K562 (cell line): ENCODE results near the gene RAB40B. TPM values are rescaled to one million over a fixed set of nuclear protein-coding genes. Genes with fewer than 3 reads are reported as not detected.

Source experiments
- ATF1 ChIP-seq, 2 experiments: fragments of 450-650 bp in 1 of 2; IDR thresholded peaks; 2 replicates each; pipeline ENCODE4 v1.6.1; 2016; ENCODE audit warnings: missing compliant biosample characterization in 1 of 2, missing genetic modification characterization in 1 of 2
- CBX8 ChIP-seq: fragments of 200-600 bp; sonication (generic); IDR thresholded peaks from 2 replicates; pipeline ENCODE4 v1.6.1; 2012; ENCODE audit warnings: borderline replicate concordance, mixed run types, low read depth, mild to moderate bottlenecking, moderate library complexity, mixed read lengths, low read length, control low read depth, inconsistent platforms; ENCODE audit not compliant: poor library complexity, severe bottlenecking; ENCODE audit errors: extremely low read depth
- CREB1 ChIP-seq, 2 experiments: sonication (generic) in 1 of 2; formaldehyde crosslinking in 1 of 2; IDR thresholded peaks; 2 replicates each; pipeline versions ENCODE4 v1.6.1 to v1.8.0; 2012 to 2022; ENCODE audit warnings: inconsistent platforms in 1 of 2, mild to moderate bottlenecking in 1 of 2, missing genetic modification reagents in 1 of 2, moderate library complexity in 1 of 2
- CSDE1 ChIP-seq, 2 experiments: fragments of 450-650 bp; IDR thresholded peaks; 2 replicates each; pipeline ENCODE4 v1.6.1; 2016; ENCODE audit warnings: mild to moderate bottlenecking in 1 of 2
- EP400 ChIP-seq: fragments of 450-650 bp; IDR thresholded peaks from 2 replicates; pipeline ENCODE4 v1.6.1; 2017; ENCODE audit warnings: antibody characterized with exemption, mild to moderate bottlenecking, moderate library complexity
- FUS ChIP-seq: fragments of 200-400 bp; formaldehyde crosslinking; optimal IDR thresholded peaks from 2 replicates; pipeline ENCODE3; 2017; ENCODE audit warnings: low read depth, low read length
- HCFC1 ChIP-seq: IDR thresholded peaks from 2 replicates; pipeline ENCODE4 v1.6.1; 2012; ENCODE audit warnings: low read depth, low read length, improper control_type of control experiment
- HNRNPLL ChIP-seq: fragments of 200-400 bp; formaldehyde crosslinking; IDR thresholded peaks from 2 replicates; pipeline ENCODE4 v1.6.1; 2017; ENCODE audit warnings: low read length, low read depth, mild to moderate bottlenecking; ENCODE audit not compliant: poor library complexity, severe bottlenecking
- KAT7 ChIP-seq: sonication (generic); formaldehyde crosslinking; IDR thresholded peaks from 2 replicates; pipeline ENCODE4 v1.8.0; 2022; ENCODE audit warnings: missing genetic modification reagents, mild to moderate bottlenecking, borderline replicate concordance
- MAZ ChIP-seq, 2 experiments: fragments of 450-650 bp in 1 of 2; sonication (generic) in 1 of 2; formaldehyde crosslinking; IDR thresholded peaks in 1 of 2; conservative IDR thresholded peaks in 1 of 2; 2 replicates each; pipeline versions ENCODE4 v1.4.0 to v1.5.0; 2020; ENCODE audit warnings: mild to moderate bottlenecking in 1 of 2, missing genetic modification reagents in 1 of 2
- NONO ChIP-seq, 2 experiments: fragments of 200-400 bp in 1 of 2; fragments of 450-650 bp in 1 of 2; formaldehyde crosslinking in 1 of 2; IDR thresholded peaks; 2 replicates each; pipeline ENCODE4 v1.6.1; 2017; ENCODE audit warnings: low read depth in 2 of 2, mild to moderate bottlenecking in 2 of 2, moderate library complexity in 2 of 2, low read length in 1 of 2
- NR2C2 ChIP-seq, 2 experiments: fragments of 200-800 bp in 1 of 2; sonication (Bioruptor generic) in 1 of 2; sonication (generic) in 1 of 2; formaldehyde crosslinking in 1 of 2; IDR thresholded peaks; 2 replicates each; pipeline versions ENCODE4 v1.6.1 to v1.8.0; 2016 to 2022; ENCODE audit warnings: mild to moderate bottlenecking in 1 of 2, missing compliant biosample characterization in 1 of 2, missing genetic modification characterization in 1 of 2, missing genetic modification reagents in 1 of 2
- NR2F6 ChIP-seq: fragments of 450-650 bp; formaldehyde crosslinking; IDR thresholded peaks from 2 replicates; pipeline ENCODE4 v1.4.0; 2020; ENCODE audit warnings: mild to moderate bottlenecking
- PHF8 ChIP-seq: fragments of 200-600 bp; sonication (generic); IDR thresholded peaks from 2 replicates; pipeline ENCODE4 v1.6.1; 2012; ENCODE audit warnings: mixed run types, mild to moderate bottlenecking, inconsistent platforms, low read length, moderate library complexity, borderline replicate concordance
- ZBTB7A ChIP-seq: IDR thresholded peaks from 2 replicates; pipeline ENCODE4 v1.6.1; 2011; ENCODE audit warnings: low read depth, mild to moderate bottlenecking, low read length, moderate library complexity, borderline replicate concordance; ENCODE audit not compliant: control insufficient read depth
- polyA plus RNA-seq, 8 experiments: library from polyadenylated mRNA; depleted of rRNA in 4 of 8; stranded (reverse) in 5 of 8; unstranded in 3 of 8; fragments of >200 nt; fragmentation: Nextera tagmentation in 2 of 8; fragmentation: Illumina TruSeq in 1 of 8; extraction: Ambion mirVana in 2 of 8; extraction: Trizol in 1 of 8; gene quantifications; 2 replicates each; pipeline versions ENCODE4 v1.2.1 to v1.2.3, GENCODE V29; 2011 to 2014; ENCODE audit warnings: inconsistent platforms in 1 of 8, missing spikeins in 1 of 8
- total RNA-seq, 7 experiments: library from RNA; depleted of rRNA in 6 of 7; stranded (reverse); fragments of >200 nt in 6 of 7; fragmentation: Illumina TruSeq in 2 of 7; extraction: Trizol in 2 of 7; gene quantifications; 2 replicates each; pipeline versions ENCODE4 v1.2.1 to v1.2.3, GENCODE V29; 2011 to 2021; ENCODE audit warnings: low replicate concordance in 1 of 7
- TF ChIP-seq, protein P1 (sequence below), 2 experiments: IDR thresholded peaks; 2 replicates each; pipeline ENCODE4 v1.6.1; 2011; ENCODE audit warnings: borderline replicate concordance in 1 of 2, control low read depth in 1 of 2, low read depth in 1 of 2, low read length in 1 of 2, mild to moderate bottlenecking in 1 of 2, mixed read lengths in 1 of 2, moderate library complexity in 1 of 2; ENCODE audit not compliant: insufficient read depth in 1 of 2, insufficient read length in 1 of 2, poor library complexity in 1 of 2, severe bottlenecking in 1 of 2; ENCODE audit errors: extremely low read depth in 1 of 2
- TF ChIP-seq, protein P2 (sequence below): fragments of 250-450 bp; sonication (Bioruptor Pico); IDR thresholded peaks from 2 replicates; pipeline ENCODE4 v1.8.0; 2022; ENCODE audit warnings: moderate library complexity, mild to moderate bottlenecking, inconsistent platforms

Gene RAB40B
- total and polyA plus RNA-seq, 9 of the 15 experiments (the other 6 are each of a cell fraction or from before 2014, with no cell fraction given) = 0.13 to 4.6 (median 1.4) TPM

DNA sequence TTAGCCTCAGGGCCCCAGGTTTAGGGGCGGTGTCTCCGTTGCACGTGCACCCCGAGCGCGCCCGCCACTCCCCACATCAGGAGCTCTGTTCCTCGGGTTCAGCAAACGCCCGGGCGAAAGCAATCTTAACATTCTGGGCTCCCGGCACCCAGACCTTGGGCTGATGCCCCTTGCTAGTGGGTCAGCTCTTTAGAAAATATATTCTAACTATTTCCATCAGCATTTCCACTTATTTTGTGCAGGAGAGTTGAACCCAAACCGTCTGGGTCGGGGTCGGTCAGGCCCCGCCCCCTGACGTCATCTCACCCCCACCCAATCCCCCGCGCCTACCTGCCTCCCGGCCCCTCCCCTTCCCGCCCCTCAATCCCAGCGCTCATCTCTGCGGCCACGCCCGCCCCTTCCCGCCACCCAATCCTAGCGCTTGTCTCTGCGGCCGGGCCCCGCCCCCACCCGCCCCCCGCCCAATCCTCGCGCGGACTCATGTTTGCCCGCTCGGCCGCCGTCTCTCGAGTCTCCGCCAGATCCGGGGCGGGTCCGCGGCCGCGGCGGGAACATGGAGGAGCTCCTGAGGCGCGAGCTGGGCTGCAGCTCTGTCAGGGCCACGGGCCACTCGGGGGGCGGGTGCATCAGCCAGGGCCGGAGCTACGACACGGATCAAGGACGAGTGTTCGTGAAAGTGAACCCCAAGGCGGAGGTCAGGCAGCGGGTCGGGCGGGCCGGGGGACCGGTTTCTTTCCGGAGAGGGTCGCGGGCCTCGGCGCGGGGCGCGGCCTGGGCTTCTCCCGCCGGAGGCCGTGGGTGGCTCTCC, 17.9 kb upstream of the RAB40B start, which contains the start of gene FN3KRP (continued):
- TF ChIP-seq ATF1 (CRISPR knock-in tag; IDR thresholded peaks at IDR 0.05) (0 out of 2 replicates have a peak, but pooled peaks have one; percentile 14), ATF1 (tag; IDR thresholded peaks at IDR 0.05) (peak; percentile 62), FUS (no peak), CBX8 (no peak), NONO (IDR thresholded peaks at IDR 0.05; ENCODE audit: low read depth in 2 of 2, low read length in 1 of 2) (no peak; a peak in 1 of 4 replicates), CSDE1 (IDR thresholded peaks at IDR 0.05) (no peak), HNRNPLL (peak; percentile 19), NR2C2 (CRISPR knock-in tag; IDR thresholded peaks at IDR 0.05) (no peak), NR2C2 (tag; IDR thresholded peaks at IDR 0.05) (0 out of 2 replicates have a peak, but pooled peaks have one; percentile 20), KAT7 (CRISPR knock-in tag) (peak; percentile 38; the same call in 1 of the 2 replicates), NR2F6 (no peak), ZBTB7A (peak; percentile 45; the same call in 1 of the 2 replicates), CREB1 (IDR thresholded peaks at IDR 0.05) (0 out of 2 replicates have a peak, but pooled peaks have one; percentile 2), CREB1 (CRISPR knock-in tag; IDR thresholded peaks at IDR 0.05) (no peak; the same call in 1 of the 2 replicates), PHF8 (peak; percentile 73; the same call in 1 of the 2 replicates), EP400 (peak; percentile 44), MAZ (CRISPR knock-in tag; conservative IDR thresholded peaks at IDR 0.05 in 1 of 2, IDR thresholded peaks at IDR 0.05 in 1 of 2) (0 out of 4 replicates have a peak, but pooled peaks of 1 of the 2 experiments have one; percentile 16), HCFC1 (peak; percentile 34; the same call in 1 of the 2 replicates)
- TF ChIP-seq, protein P1, sequence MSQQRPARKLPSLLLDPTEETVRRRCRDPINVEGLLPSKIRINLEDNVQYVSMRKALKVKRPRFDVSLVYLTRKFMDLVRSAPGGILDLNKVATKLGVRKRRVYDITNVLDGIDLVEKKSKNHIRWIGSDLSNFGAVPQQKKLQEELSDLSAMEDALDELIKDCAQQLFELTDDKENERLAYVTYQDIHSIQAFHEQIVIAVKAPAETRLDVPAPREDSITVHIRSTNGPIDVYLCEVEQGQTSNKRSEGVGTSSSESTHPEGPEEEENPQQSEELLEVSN (IDR thresholded peaks at IDR 0.05; ENCODE audit: borderline replicate concordance in 1 of 2, extremely low read depth in 1 of 2, insufficient read depth in 1 of 2, insufficient read length in 1 of 2, low read depth in 1 of 2, low read length in 1 of 2, poor library complexity in 1 of 2, severe bottlenecking in 1 of 2) = peak in 1 of 2 experiments; percentile 94
- TF ChIP-seq, protein P2, sequence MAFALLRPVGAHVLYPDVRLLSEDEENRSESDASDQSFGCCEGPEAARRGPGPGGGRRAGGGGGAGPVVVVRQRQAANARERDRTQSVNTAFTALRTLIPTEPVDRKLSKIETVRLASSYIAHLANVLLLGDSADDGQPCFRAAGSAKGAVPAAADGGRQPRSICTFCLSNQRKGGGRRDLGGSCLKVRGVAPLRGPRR = no peak
